Left lung (tissue), 10 donors: ENCODE results near the gene PNPLA7. TPM values are rescaled to one million over a fixed set of nuclear protein-coding genes. Genes with fewer than 3 reads are reported as not detected.

Experiments
- ATAC-seq: fragments of 200-7000 bp; cut with Tn5 transposase; one replicate; pipeline ENCODE4 v1.9.1; 2020; ENCODE audit warnings: moderate library complexity
- DNase-seq, 4 donors: peaks; one replicate each; pipeline ENCODE4 v3.0.0-alpha.2; 2013 to 2020
- H3K27ac ChIP-seq, 2 donors: fragments of 200-600 bp; sonication (generic) in 1 of 2; one replicate each; pipeline versions ENCODE4 v1.5.0 to v1.8.0; 2020 to 2021
- H3K27me3 ChIP-seq, 2 donors: fragments of 200-600 bp; sonication (generic) in 1 of 2; one replicate each; pipeline versions ENCODE4 v1.5.0 to v1.8.0; 2020 to 2021
- H3K36me3 ChIP-seq, 2 donors: fragments of 200-600 bp; sonication (generic) in 1 of 2; one replicate each; pipeline versions ENCODE4 v1.5.0 to v1.8.0; 2020 to 2021
- H3K4me1 ChIP-seq, 2 donors: fragments of 200-600 bp; one replicate each; pipeline ENCODE4 v1.8.0; 2021
- H3K4me3 ChIP-seq, 2 donors: fragments of 200-600 bp; sonication (generic) in 1 of 2; one replicate each; pipeline versions ENCODE4 v1.5.0 to v1.8.0; 2020 to 2021; ENCODE audit warnings: mild to moderate bottlenecking in 1 of 2
- H3K9me3 ChIP-seq, 2 donors: fragments of 200-600 bp; sonication (generic) in 1 of 2; one replicate each; pipeline versions ENCODE4 v1.5.0 to v1.8.0; 2020 to 2021
- intact Hi-C, 2 donors: fragments of 100-400 bp; cut with DNase I; formaldehyde crosslinking; loops; one replicate each; pipeline versions ENCODE4 v1.11.2 to v1.14.2; 2022
- polyA plus RNA-seq, 6 donors: library from polyadenylated mRNA; unstranded; fragments of 120-200 nt; gene quantifications; one replicate each; pipeline ENCODE4 v1.2.1, GENCODE V29; 2013; ENCODE audit not compliant: insufficient read length in 6 of 6
- total RNA-seq, 2 donors: library from RNA; stranded (reverse); fragmentation: NEBNext Ultra II Directional; extraction: Animal tissue kit (Norgen Biotek cat#: 25700); gene quantifications; one replicate each; pipeline ENCODE4 v1.2.1, GENCODE V29; 2021
- TF ChIP-seq, protein P1 (sequence below), 2 donors: fragments of 200-600 bp; sonication (generic) in 1 of 2; IDR thresholded peaks; one replicate each; pipeline versions ENCODE4 v1.5.0 to v1.8.0; 2021; ENCODE audit warnings: antibody characterized with exemption in 2 of 2
- donor health status: DM: no; HTN: yes; CAD: no.
- donor health status: DM: no; HTN: no; CAD: no.

Gene PNPLA7
- total and polyA plus RNA-seq, 8 donors = 2.9 to 8.9 (median 4.9) TPM

DNA sequence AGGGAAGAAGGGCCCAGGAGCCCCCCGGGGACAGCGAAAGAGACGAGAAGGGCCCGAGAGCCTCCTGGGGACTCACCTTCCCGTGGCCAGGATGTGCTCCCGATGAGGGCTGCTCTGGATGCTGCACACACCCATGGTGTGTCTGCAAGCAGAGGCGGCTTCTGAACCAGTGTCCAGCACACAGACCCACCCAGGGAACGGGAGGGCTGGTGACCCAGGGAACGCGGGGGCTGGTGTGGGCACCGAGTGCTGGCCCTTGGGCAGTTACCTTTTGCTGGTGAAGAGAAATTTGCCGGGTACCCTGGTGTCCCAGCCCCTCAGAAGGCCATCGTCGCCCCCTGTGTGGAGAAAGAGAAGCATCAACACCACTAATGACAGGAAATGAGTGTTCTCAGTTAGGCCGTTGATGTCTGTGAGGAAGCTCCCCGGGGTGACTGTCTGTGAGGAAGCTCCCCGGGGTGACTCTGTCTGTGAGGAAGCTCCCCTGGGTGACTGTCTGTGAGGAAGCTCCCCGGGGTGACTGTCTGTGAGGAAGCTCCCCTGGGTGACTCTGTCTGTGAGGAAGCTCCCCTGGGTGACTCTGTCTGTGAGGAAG is 14.7 kb upstream of the PNPLA7 start:
- H3K4me3 ChIP-seq = no peak overlapping the region
- ATAC-seq (no peak), DNase-seq (no peak)
- intact Hi-C loops = no loop called here
- no peaks in the 10 kb centered on the region for H3K4me1 ChIP-seq
- TF ChIP-seq, protein P1, sequence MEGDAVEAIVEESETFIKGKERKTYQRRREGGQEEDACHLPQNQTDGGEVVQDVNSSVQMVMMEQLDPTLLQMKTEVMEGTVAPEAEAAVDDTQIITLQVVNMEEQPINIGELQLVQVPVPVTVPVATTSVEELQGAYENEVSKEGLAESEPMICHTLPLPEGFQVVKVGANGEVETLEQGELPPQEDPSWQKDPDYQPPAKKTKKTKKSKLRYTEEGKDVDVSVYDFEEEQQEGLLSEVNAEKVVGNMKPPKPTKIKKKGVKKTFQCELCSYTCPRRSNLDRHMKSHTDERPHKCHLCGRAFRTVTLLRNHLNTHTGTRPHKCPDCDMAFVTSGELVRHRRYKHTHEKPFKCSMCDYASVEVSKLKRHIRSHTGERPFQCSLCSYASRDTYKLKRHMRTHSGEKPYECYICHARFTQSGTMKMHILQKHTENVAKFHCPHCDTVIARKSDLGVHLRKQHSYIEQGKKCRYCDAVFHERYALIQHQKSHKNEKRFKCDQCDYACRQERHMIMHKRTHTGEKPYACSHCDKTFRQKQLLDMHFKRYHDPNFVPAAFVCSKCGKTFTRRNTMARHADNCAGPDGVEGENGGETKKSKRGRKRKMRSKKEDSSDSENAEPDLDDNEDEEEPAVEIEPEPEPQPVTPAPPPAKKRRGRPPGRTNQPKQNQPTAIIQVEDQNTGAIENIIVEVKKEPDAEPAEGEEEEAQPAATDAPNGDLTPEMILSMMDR (IDR thresholded peaks at IDR 0.05) = no peak
- no peaks in the 10 kb centered on the region for H3K27me3 ChIP-seq
- H3K36me3 ChIP-seq = peaks cover 0 to 47% of the 10 kb centered on the region in 2 donors
- H3K9me3 ChIP-seq = peaks cover 0 to 3% of the 10 kb centered on the region in 2 donors
- H3K27ac ChIP-seq = peak overlapping the region in 1 of 2 donors; percentile 29

DNA sequence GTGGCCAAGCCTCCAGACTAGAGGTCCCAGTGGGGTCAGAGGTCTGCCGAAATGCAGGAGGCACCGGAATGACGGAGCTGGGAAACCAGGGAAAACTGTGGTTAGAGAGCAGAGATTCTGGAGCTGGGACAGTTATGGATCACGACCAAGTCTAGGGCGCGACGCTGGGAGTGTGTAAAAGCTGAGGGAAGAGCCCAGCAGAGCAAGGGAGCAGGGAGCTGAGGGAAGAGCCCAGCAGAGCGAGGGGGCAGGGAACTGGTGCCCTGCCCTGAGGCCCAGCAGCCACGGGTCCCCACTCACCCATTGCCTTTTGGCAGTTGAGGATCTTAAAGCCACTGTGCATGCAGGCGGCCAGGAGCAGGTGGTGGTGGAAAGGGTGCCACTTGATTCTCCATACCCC is 13.9 kb upstream of the PNPLA7 start:
- Histone ChIP-seq H3K27me3 (no peaks in the 10 kb centered on the region), H3K4me3 (no peak overlapping the region), H3K36me3 (peaks cover 0 to 54% of the 10 kb centered on the region in 2 donors), H3K9me3 (peaks cover 0 to 3% of the 10 kb centered on the region in 2 donors), H3K4me1 (no peaks in the 10 kb centered on the region), H3K27ac (no peak overlapping the region)
- TF ChIP-seq, protein P1 (IDR thresholded peaks at IDR 0.05) = no peak
- ATAC-seq = no peak
- DNase-seq = no peak
- intact Hi-C loops = no loop called here

DNA sequence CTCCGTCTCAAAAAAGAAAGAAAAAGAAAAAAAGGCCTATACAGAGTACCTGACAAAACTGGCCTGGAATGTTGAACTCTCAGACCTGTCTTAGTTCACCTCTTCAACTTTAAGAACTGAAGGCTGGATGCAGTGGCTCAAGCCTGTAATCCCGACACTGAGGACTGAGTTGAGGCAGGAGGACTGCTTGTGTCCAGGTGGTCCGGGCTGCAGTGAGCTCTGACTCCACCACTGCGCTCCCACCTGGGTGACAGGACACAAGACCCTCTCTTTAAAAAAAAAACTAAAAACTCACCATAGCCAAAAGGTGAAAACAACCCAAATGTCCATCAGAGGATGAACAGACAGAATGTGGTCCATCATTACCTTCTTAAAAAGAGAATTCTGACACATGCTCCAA is 7.9 kb upstream of the PNPLA7 start:
- intact Hi-C loops = no loop called here
- Histone ChIP-seq H3K4me3 (no peak overlapping the region), H3K27ac (no peak overlapping the region), H3K4me1 (no peaks in the 10 kb centered on the region), H3K36me3 (peaks cover 0 to 81% of the 10 kb centered on the region in 2 donors), H3K27me3 (no peaks in the 10 kb centered on the region), H3K9me3 (no peaks in the 10 kb centered on the region)
- DNase-seq (no peak), ATAC-seq (no peak)
- TF ChIP-seq, protein P1 (IDR thresholded peaks at IDR 0.05) = no peak

DNA sequence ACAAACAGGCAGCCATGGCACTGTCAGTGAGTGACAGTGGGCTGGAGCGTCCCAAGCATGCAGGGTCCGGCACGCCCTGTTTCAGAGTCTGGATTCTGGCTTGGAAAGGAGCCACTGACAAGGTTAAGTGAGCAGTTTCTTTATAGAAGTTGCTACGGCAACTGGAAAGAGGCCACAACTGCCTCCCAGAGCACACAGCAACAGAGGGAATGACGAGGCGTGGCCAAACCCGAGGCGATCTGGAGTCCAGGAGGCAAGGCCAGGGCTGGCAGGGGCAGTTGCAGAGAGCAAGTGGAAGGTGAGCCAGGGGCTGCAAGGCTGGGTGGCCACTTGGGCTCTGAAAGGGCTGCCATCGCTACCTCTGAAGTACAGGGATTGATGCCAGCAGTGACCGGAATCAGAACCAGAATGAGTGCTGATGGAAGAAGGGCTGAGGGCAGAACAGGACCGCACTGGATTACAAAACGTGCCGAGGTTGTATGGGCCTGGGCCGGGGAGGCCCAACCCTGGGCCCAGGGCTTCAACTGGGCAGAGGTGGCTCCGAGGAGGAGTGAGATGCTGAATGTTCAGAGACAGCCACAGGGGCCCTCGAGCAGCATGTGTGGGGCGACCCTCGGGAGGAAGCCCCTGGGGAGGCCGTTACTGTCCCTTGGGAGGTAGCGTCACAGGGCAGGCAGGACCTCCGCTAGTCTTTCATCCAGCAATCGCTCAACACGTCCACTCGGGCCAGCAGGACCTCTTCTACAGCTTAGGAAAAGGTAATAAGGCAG is 6.1 kb upstream of the PNPLA7 start:
- Histone ChIP-seq H3K27ac (no peak overlapping the region), H3K36me3 (peaks cover 0 to 62% of the 10 kb centered on the region in 2 donors), H3K4me1 (peaks cover 0 to 9% of the 10 kb centered on the region in 2 donors), H3K4me3 (no peak overlapping the region), H3K27me3 (no peaks in the 10 kb centered on the region), H3K9me3 (no peaks in the 10 kb centered on the region)
- ATAC-seq = no peak
- peak in 1 of 4 donors; percentile 8 for DNase-seq
- TF ChIP-seq, protein P1 (IDR thresholded peaks at IDR 0.05) = no peak
- intact Hi-C loops = no loop called here

DNA sequence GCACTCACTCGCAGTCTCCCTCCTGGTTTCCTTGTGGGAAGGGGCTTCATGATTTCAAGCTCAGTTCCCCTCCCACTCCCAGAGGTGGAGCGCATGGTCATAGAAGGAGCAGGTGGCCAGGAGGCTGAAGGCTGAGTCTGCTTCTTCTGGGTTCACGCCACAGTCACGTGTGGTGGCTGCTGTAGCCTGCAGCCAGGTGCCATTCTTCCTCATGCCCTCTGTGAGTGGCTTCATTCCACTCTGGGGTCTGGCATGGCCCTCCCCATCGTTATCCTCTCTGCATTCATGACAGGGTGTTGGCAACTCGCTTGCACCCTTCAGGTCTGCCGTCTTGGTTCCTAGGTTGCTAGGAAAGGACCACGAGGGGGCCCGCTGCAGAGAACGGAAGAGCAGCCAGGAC is 5.0 kb upstream of the PNPLA7 start:
- no peak for DNase-seq

More for the DNA sequence above, 5.0 kb upstream of the PNPLA7 start:
- no peak for ATAC-seq
- intact Hi-C loops = no loop called here
- H3K27me3 ChIP-seq = no peaks in the 10 kb centered on the region
- peaks cover 0 to 11% of the 10 kb centered on the region in 2 donors for H3K4me1 ChIP-seq
- TF ChIP-seq, protein P1 (IDR thresholded peaks at IDR 0.05) = no peak
- no peak overlapping the region for H3K27ac ChIP-seq
- H3K36me3 ChIP-seq = peaks cover 0 to 56% of the 10 kb centered on the region in 2 donors
- no peaks in the 10 kb centered on the region for H3K9me3 ChIP-seq
- no peak overlapping the region for H3K4me3 ChIP-seq
